22Rv1 (cell line): Measurements from ENCODE around the gene NLGN3.

Experiments used
- ZFX ChIP-seq: fragments of 450-650 bp; IDR thresholded peaks from 2 replicates; pipeline ENCODE4 v1.6.1; 2017; ENCODE audit warnings: antibody characterized with exemption, borderline replicate concordance
- TF ChIP-seq, protein P1 (sequence below): fragments of 450-650 bp; IDR thresholded peaks from 2 replicates; pipeline ENCODE4 v1.5.1; 2017; ENCODE audit warnings: mild to moderate bottlenecking

DNA sequence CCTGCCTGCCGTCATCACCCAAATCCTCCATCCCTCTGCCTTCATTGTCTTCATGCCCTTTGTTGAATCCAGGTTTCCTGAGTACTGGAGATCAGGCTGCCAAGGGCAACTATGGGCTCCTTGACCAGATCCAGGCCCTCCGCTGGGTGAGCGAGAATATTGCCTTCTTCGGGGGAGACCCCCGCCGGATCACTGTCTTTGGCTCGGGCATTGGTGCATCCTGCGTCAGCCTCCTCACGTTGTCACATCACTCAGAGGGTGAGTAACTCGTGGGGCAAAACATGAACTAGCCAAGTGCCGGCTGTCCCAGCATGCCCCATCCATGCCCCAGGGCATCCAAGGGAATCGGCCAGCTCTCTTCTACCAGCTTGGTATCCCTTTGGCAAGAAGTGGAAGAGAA, 19.4 kb downstream of the NLGN3 start:
- TF ChIP-seq, protein P1, sequence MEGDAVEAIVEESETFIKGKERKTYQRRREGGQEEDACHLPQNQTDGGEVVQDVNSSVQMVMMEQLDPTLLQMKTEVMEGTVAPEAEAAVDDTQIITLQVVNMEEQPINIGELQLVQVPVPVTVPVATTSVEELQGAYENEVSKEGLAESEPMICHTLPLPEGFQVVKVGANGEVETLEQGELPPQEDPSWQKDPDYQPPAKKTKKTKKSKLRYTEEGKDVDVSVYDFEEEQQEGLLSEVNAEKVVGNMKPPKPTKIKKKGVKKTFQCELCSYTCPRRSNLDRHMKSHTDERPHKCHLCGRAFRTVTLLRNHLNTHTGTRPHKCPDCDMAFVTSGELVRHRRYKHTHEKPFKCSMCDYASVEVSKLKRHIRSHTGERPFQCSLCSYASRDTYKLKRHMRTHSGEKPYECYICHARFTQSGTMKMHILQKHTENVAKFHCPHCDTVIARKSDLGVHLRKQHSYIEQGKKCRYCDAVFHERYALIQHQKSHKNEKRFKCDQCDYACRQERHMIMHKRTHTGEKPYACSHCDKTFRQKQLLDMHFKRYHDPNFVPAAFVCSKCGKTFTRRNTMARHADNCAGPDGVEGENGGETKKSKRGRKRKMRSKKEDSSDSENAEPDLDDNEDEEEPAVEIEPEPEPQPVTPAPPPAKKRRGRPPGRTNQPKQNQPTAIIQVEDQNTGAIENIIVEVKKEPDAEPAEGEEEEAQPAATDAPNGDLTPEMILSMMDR, result no peak
- TF ChIP-seq ZFX, result no peak
